COLO668 (cell line): Measurements from ENCODE around the gene HMBS.
A peak's percentile ranks its signal among the peaks of the same experiment; 100 is the strongest.

Experiments
- DNase-seq: peaks from one replicate; lab custom pipeline; 2025; ENCODE audit not compliant: unreplicated experiment; lab: John Stamatoyannopoulos, UW

Gene HMBS

DNA sequence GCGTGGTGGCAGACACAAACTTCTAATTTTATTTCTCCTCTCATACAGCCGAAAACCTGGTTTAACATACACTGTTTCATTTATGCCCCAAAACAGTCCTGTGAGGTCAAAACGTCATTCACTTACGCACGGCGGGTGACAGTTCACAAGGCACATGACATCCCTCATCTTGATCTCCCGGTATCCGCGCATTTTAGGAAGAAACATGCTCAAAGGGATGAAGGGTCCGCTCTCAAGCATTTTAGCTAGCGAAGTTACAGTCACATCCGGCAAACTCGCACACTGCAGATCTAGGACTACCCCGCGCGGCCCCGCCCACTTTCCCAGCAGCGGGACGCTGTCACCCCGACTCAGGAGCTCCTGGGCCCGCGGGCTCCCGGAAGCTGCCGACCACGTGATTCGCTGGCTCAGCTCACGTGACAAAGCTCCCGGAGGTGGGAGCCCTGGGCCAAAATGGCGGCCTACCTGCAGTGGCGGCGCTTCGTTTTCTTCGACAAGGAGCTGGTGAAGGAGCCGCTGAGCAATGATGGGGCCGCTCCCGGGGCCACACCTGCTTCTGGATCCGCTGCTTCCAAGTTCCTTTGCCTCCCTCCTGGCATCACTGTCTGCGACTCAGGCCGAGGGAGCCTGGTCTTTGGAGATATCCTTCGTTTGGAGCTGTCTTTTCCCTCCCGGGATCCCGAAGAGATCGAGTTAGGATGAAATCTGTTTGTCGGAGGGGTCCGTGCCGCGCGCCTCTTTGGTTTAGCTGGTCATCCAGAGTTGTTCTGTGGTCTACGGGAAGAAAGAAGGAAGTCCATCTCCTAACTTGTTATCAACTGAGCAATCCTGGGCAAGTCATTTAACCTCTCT is 17.1 kb upstream of the HMBS start, which contains the start of gene VPS11:
VPS11 (plus strand) TSS at position 448 of the 852 bp plus-strand sequence; CDS start at position 454, 6 bp downstream.
- DNase-seq: peak; percentile 95

DNA sequence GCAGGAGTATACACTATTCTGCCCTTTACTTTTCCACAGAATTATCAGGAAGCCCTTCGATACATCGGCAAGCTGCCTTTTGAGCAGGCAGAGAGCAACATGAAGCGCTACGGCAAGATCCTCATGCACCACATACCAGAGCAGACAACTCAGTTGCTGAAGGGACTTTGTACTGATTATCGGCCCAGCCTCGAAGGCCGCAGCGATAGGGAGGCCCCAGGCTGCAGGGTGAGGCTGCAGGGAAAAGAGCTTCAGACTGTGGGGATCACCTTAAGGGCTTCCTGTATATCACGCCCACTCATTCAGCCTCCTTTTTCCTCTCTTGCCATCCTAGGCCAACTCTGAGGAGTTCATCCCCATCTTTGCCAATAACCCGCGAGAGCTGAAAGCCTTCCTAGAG is 6.8 kb upstream of the HMBS start:
- DNase-seq: no peak

DNA sequence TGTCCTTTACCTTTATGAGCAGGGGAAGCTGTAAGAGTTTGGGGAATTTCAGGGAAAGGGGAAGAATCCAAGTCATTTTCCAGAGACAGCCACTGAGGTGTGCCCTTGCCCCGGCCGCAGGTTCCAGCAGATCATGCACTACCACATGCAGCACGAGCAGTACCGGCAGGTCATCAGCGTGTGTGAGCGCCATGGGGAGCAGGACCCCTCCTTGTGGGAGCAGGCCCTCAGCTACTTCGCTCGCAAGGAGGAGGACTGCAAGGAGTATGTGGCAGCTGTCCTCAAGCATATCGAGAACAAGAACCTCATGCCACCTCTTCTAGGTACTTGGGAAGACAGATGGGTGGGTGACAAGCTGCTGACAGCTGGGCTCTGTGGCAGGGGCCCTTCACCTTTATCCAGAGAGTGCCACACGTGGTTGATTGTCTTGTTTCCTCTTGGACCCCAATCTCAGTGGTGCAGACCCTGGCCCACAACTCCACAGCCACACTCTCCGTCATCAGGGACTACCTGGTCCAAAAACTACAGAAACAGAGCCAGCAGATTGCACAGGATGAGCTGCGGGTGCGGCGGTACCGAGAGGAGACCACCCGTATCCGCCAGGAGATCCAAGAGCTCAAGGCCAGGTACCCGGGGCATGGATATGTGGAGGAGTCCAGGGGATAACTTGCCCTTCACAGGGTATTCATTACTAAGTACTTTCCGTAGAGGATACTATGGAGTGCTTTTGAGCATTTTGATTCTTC is 5.8 kb upstream of the HMBS start:
- no peak for DNase-seq

DNA sequence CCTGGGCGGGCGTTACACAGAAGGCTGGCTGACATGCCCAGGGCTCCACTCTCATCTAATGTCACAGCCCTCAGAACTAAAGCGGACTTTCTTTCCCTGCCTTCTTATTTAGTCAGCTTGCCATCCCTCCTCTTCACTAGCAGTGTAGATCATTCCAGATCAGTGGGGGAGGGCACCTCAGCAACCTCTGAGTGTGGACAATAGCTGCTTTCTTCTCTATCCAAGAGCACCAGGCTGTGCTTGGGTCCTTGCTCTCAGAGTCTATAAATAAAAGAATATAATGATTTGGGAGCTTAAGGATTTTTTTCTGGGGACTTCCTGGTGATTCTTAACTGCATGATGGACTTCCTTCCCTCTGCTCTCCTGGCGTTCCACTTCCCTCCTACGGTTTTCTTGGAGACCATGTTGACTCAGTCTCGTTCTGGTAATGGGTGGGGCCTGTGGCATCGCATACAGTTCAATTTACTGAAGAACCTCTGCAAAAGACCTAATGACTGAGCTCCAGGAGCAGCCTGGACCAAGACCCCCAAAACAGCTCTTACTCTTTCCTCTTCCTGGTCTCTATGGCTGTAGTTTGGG is 2.9 kb upstream of the HMBS start:
- no peak for DNase-seq

DNA sequence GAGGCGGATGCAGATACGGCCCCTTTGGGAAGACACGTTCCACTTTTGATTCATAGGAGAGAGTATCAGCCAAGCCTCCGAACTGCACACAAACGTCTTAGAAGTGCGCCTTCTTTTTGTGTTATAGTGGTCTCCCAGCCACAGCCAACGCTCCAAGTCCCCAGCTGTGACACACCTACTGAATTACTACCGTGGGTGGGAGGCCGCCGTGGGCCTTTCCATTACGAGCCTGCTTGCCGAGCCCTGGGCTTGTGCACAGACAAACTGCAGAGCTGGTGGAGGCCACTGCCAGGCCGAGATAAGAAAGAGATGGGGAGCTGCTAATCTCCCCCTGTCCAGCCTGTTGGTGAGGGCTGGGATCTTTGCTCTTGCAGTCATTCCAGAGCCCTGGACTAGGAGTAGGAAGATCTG is 761 bp downstream of the HMBS start:
- peak; percentile 36 for DNase-seq

DNA sequence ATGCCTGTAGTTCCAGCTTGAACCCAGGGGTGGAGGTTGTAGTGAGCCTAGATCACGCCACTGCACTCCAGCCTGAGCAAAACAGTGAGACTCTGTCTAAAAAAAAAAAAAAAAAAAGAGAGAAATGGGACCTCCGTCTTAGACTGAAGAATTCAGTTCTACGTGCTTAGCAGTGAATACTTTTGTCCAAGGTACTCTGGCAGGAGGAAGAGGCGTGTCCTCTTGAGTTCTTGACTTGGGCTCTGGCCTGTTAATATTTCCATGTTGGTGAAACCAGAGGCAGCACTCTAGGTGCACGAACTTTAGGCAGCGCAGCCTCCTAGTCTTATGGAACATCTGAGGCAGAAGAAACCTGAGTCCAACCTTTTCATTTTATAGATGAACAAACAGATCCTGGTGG is 2.4 kb downstream of the HMBS start:
- no peak for DNase-seq

DNA sequence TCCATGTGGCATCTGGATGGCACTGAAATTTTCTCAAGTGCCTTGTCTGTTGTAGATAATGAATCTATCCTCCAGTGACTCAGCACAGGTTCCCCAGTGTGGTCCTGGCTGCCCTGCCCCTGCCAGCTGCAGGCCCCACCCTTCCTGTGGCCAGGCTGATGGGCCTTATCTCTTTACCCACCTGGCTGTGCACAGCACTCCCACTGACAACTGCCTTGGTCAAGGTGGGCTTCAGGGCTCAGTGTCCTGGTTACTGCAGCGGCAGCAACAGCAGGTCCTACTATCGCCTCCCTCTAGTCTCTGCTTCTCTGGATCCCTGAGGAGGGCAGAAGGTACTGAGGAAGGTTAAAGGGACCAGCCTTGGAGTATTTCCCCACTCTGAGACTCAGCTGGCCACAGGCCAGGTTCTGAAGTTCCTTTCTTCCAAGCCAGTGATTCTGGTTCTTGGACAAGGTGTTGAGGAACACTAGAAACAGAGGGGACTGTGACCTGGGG is 3.1 kb downstream of the HMBS start:
- DNase-seq: peak; percentile 70

DNA sequence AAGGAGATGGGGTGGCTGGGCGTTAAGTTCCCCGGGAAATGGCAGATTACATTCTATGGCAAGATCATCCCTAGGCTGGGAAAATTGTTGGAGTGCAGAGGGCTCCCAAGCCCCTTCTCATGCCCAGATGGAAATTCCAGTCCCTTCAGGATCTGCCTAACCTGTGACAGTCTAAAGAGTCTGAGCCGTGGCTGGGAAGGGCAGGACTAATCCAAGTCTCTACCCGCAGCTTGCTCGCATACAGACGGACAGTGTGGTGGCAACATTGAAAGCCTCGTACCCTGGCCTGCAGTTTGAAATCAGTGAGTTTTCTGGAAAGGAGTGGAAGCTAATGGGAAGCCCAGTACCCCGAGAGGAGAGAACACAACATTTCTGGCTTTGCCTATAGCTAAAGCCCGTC is 3.7 kb downstream of the HMBS start:
- DNase-seq: no peak

DNA sequence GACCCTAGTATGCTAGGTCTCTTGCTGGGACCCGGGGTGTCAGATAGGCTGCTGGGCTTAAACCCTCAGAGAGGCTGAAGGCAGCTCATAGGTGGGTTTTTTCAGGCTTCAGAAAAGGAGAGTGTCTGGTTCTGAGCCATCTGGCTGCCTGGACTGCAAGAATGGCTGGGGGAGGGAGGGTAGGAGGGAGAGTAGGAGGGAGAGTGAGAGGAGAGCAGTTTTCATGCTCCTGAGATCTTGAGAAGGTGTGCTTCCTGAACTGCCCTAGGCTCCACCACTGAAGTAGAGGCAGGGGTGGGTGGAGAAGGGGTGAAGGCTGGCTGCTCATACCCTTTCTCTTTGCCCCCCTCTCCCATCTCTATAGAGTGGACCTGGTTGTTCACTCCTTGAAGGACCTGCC is 4.6 kb downstream of the HMBS start:
- DNase-seq: no peak

DNA sequence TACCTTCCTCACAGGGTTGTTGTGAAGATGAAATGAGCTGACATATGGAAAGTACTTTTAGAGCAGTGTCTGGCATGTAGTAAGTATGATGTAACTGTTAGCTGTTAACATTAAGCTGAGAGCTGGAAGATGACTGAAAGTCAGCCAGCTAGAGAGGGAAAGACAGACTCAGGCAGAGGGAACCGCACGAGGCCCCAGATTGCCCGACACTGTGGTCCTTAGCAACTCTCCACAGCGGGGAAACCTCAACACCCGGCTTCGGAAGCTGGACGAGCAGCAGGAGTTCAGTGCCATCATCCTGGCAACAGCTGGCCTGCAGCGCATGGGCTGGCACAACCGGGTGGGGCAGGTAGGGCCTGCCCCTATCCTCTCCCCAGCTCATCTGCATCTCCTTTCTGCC is 6.5 kb downstream of the HMBS start:
- DNase-seq: peak; percentile 7

DNA sequence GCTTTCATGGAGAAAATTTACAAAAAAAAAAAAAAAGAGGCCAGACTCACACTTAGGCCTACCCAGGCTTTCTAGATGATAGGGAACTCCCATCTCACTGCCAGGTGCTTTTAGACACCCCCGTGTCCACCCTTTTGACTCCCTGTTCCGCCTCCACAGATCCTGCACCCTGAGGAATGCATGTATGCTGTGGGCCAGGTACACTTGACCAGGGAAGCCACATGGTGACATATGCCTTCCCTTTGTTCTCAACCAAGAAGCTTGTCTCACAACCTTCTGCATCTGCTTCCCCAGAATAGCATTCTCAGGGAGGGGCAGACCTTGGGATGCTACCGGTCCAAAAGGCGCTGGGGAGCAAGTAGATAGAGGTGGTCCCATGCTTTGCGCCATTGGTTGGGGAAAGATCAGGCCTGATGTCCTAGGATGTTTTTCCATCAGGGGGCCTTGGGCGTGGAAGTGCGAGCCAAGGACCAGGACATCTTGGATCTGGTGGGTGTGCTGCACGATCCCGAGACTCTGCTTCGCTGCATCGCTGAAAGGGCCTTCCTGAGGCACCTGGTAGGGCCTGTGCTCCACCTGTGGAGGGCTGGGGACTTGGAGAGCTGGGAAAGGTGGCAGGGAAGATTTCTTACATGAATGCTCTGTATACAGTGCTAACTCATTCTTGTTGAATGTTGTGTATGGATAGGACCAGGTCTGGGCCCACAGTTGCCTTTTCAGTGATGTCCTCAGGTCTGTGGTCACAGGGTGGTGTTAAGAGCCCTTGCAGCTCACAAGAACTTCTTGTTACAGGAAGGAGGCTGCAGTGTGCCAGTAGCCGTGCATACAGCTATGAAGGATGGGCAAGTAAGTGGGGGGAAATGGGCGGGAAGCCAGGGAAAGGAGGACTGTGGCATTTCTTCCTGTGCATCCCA is 7.5 kb downstream of the HMBS start:
- DNase-seq: no peak

DNA sequence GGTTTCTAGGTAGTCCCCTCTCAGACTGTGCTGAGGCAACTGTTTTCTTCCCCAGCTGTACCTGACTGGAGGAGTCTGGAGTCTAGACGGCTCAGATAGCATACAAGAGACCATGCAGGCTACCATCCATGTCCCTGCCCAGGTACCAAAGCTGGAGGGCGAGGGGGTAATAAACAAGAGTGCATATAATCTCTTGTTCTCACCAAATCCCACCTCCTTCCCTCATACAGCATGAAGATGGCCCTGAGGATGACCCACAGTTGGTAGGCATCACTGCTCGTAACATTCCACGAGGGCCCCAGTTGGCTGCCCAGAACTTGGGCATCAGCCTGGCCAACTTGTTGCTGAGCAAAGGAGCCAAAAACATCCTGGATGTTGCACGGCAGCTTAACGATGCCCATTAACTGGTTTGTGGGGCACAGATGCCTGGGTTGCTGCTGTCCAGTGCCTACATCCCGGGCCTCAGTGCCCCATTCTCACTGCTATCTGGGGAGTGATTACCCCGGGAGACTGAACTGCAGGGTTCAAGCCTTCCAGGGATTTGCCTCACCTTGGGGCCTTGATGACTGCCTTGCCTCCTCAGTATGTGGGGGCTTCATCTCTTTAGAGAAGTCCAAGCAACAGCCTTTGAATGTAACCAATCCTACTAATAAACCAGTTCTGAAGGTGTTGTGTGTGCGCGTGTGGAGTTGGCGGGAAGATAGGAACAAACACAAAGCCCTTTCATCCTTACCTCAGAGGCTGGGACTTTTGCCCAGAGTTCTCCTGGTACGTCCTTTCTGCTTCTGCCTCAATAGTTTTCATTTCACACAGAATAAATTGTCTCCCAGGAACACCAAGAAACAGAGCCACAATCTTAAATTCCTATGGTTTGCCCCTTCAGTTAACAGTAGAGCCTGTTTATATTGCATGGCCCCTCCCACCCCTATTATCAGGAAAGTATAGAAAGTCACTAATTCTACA is 8.5 kb downstream of the HMBS start:
- DNase-seq: peak; percentile 21

DNA sequence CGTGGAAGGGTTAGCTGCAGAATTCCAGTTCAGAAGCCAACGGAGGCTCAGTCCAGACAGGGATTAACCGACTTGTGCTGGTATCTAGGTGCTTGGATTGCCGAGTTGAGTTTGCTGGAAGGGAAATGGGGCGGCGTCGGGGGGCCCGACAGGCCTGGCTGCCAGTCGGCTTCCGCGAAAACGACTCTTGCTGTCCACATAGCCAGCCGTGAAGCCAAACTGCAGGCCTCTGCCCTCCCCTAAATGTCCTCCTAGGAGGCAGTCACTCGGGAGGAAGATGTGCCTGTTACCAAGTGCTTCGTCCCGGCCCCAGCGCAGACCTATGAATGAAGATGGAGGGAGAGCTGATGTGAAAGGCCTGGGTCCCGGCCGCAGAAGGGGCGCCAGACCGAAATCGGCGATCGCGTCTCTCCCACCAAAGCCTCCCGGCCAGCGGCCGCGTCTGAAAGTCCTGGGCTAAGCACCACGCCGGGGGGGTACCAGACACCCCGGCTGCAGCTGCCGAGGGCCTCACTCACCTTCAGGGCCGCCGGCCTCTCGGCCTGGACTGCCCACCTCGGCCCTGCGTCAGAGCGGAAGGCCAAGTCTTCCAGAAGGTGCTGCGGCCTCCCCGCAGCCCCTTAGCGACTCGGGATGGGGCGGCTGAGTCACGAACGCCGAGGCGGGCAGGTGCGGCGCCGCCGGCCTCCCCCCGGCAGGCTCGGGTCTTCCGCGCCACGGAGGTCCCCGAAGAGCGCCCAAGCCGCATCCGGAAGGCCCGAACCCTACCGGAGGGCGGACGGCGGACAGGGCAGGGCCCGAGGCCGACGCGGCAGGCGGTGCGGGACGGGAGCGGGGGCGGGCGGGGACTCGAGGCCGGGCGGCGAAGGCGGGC is 9.5 kb downstream of the HMBS start:
- peak; percentile 63 for DNase-seq

DNA sequence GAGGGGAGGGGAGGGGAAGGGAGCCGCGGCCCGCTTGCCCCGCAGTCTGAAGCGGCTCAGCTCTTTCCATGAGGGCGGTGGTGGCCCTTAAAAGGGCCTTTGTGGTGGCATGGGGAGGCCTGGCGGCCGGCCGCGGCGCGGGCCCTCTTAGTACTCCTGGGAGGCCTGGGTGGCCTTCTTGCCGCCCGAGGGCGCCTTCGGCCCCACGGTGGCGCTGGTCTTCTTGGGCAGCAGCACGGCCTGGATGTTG is 10.1 kb downstream of the HMBS start:
- peak; percentile 79 for DNase-seq

DNA sequence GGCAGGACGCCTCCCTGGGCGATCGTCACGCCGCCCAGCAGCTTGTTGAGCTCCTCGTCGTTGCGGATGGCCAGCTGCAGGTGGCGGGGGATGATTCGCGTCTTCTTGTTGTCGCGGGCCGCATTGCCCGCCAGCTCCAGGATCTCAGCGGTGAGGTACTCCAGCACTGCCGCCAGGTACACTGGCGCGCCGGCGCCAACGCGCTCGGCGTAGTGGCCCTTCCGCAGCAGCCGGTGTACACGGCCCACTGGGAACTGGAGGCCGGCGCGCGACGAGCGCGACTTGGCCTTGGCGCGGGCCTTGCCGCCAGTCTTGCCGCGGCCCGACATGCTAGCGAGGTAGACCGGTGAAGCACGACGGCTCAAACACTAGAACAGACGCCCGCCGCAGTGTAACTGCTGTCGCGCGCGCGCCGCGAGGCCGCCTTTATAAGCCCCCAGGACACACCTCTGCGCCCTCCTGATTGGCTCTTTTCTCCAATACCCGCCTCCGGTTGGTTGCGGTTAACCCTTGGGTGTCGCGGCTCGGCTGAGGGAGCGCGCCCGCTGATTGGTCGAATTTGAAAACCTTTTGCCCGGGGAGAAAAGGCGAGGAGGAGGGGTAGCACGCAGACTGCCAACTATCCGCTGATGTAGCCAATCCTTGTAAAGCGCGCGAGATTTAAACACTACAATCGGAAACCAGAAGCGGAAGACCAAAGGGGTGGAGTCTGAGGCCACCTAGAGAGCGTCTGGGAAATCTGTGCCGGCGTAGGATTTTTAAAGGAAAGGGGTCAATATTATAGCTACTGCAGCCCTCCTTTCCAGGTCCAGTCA is 10.6 kb downstream of the HMBS start:
- peak; percentile 97 for DNase-seq

DNA sequence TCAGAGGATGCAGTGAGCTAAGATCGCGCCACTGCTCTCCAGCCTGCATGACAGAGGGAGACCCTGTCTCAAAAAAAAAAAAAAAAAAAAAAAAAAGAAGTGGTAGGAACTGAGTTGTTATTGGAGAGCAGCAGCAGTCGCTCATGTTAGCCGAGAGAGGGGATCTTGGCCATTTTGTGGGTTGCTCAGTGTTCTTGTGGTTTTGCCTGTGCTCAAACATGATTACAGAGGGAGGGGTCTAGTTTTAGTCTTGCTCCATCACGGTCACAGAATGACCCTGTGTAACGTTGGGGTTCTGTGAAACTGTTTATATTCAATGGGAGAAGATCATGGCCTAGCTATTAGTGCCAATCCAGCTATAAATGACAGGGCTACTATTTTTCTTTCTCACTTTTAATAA is 15.0 kb downstream of the HMBS start:
- no peak for DNase-seq

DNA sequence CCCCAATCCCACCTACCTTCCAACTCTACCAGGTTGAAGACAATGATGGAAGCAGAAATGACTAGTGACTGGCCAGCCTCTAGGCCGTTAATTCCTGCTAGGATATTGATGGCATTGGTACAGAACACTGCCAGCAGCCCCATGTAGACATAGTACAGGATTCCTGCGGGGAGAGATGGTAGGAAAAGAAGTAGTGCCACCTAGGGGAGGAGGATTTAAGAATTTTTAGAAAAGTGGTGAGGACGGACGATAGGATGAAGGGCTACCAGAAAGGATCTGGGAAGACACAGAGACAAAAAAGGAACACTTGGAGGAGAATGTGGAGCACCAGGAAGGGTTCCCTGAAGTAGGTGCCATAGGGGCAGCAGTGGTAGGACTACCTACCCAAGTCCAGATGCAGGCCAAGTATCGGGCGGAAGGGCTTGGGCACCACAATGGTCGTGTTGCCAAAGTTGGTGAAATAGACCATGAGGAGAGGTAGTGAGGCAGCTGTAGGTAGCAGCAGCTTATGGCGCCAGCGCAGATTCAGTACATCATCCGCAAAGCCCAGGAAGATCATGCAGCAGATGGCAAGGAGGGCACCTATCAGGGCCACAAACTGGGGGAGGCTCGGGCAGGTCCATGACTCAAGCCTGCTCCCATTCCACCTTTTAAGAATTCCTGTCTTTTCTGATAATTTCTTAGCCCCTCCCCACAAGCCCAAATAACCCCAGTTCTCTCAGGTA is 15.7 kb downstream of the HMBS start:
- peak; percentile 10 for DNase-seq
